HepG2 (cell line): ENCODE results near the gene EMC1. TPM values are rescaled to one million over a fixed set of nuclear protein-coding genes. Genes with fewer than 3 reads are reported as not detected.

Experiments used
- ATAC-seq: fragments of 200-7000 bp; cut with Tn5 transposase; 3 replicates; pipeline ENCODE4 v1.9.1; 2020; ENCODE audit warnings: mild to moderate bottlenecking, moderate library complexity
- BruUV-seq: library from RNA; stranded (reverse); fragments of 400-500 nt; replicated peaks from 2 replicates; lab custom pipeline; 2021; lab: Mats Ljungman, UMichigan
- CTCF ChIA-PET: fragments of 300-600 bp; formaldehyde crosslinking; extraction: SDS; loops from one replicate; lab custom pipeline; 2021; ENCODE audit warnings: low total read pairs, inconsistent platforms, low intra/inter-chr PET ratio; lab: Yijun Ruan, JAX
- POLR2A ChIA-PET: fragments of 350-600 bp; sonication (Branson Sonifier 250); formaldehyde crosslinking; loops from one replicate; lab custom pipeline; 2020; ENCODE audit warnings: antibody characterized with exemption, inconsistent platforms; lab: Yijun Ruan, JAX
- DNase-seq: peaks from one replicate; pipeline ENCODE4 v3.0.0-alpha.2; 2015; ENCODE audit warnings: low spot score
- FAIRE-seq: peaks from 3 replicates; lab custom pipeline; 2011; peaks lifted over from hg19 to GRCh38; lab: Jason Lieb, UNC
- H2AFZ ChIP-seq: one replicate; pipeline ENCODE4 v1.6.1; 2011; ENCODE audit warnings: low read length, inconsistent platforms
- H3K27ac ChIP-seq: fragments of 300-600 bp; 3 replicates; pipeline ENCODE4 v1.8.0; 2011; ENCODE audit warnings: mixed run types, mild to moderate bottlenecking, mixed read lengths, low read length, inconsistent platforms; ENCODE audit not compliant: insufficient read depth; ENCODE audit errors: extremely low read length
- H3K27me3 ChIP-seq, 2 experiments: fragments of 200-600 bp in 1 of 2; 2 replicates in 1 of 2; 3 replicates in 1 of 2; pipeline versions ENCODE4 v1.6.0 to v1.8.0; 2011; ENCODE audit warnings: low read length in 2 of 2, mild to moderate bottlenecking in 2 of 2, moderate library complexity in 2 of 2, inconsistent platforms in 1 of 2; ENCODE audit not compliant: insufficient read depth in 2 of 2, control insufficient read depth in 1 of 2
- H3K36me3 ChIP-seq, 2 experiments: fragments of 200-600 bp in 1 of 2; replicated peaks in 1 of 2; 2 replicates in 1 of 2; 3 replicates in 1 of 2; pipeline versions ENCODE4 v1.5.1 to v1.8.0; 2011; ENCODE audit warnings: low read length in 2 of 2, inconsistent platforms in 1 of 2; ENCODE audit not compliant: insufficient read depth in 2 of 2, control insufficient read depth in 1 of 2
- H3K4me1 ChIP-seq: 2 replicates; pipeline ENCODE4 v1.5.1; 2012; ENCODE audit warnings: low read length, inconsistent platforms; ENCODE audit not compliant: insufficient read depth
- H3K4me2 ChIP-seq: 2 replicates; pipeline ENCODE4 v1.6.0; 2011; ENCODE audit warnings: low read depth, low read length, inconsistent platforms
- H3K4me3 ChIP-seq, 3 experiments: fragments of 200-600 bp in 1 of 3; sonication (generic), shearing (Covaris generic) in 1 of 3; replicated peaks in 1 of 3; 2 replicates each; pipeline ENCODE4 v1.5.1; 2011 to 2016; ENCODE audit warnings: low read length in 3 of 3, inconsistent platforms in 2 of 3, low read depth in 2 of 3, mild to moderate bottlenecking in 2 of 3, control low read depth in 1 of 3, mixed read lengths in 1 of 3; ENCODE audit not compliant: insufficient read depth in 1 of 3
- H3K79me2 ChIP-seq: one replicate; pipeline ENCODE4 v1.6.1; 2011; ENCODE audit warnings: low read length, inconsistent platforms; ENCODE audit not compliant: insufficient read depth
- H3K9ac ChIP-seq: 2 replicates; pipeline ENCODE4 v1.6.0; 2011; ENCODE audit warnings: mild to moderate bottlenecking, low read depth, low read length, inconsistent platforms; ENCODE audit not compliant: insufficient read depth
- H3K9me3 ChIP-seq: 2 replicates; pipeline ENCODE4 v1.5.1; 2012; ENCODE audit warnings: mild to moderate bottlenecking, low read length
- H4K20me1 ChIP-seq: 2 replicates; pipeline ENCODE4 v1.6.0; 2011; ENCODE audit warnings: inconsistent platforms, mild to moderate bottlenecking, low read length, moderate library complexity; ENCODE audit not compliant: insufficient read depth
- AKAP8 ChIP-seq: sonication (generic); formaldehyde crosslinking; IDR thresholded peaks from 2 replicates; pipeline ENCODE4 v1.5.1; 2020; ENCODE audit warnings: mild to moderate bottlenecking, missing genetic modification reagents
- CBX1 ChIP-seq: IDR thresholded peaks from one replicate; pipeline ENCODE4 v1.6.1; 2016; ENCODE audit warnings: antibody characterized with exemption, low read depth
- EHMT2 ChIP-seq: fragments of 200-600 bp; sonication (generic); IDR thresholded peaks from 2 replicates; pipeline ENCODE4 v1.7.0; 2017; ENCODE audit warnings: antibody characterized with exemption, low read depth, low read length, borderline replicate concordance
- NFIC ChIP-seq: IDR thresholded peaks from 2 replicates; pipeline ENCODE4 v1.6.1; 2012; ENCODE audit warnings: mild to moderate bottlenecking, low read length, inconsistent platforms
- RERE ChIP-seq: IDR thresholded peaks from 2 replicates; pipeline ENCODE4 v1.6.1; 2016; ENCODE audit warnings: low read depth, missing genetic modification reagents, missing compliant biosample characterization
- ZIK1 ChIP-seq: sonication (generic); formaldehyde crosslinking; IDR thresholded peaks from 2 replicates; pipeline ENCODE4 v1.5.0; 2020; ENCODE audit warnings: mild to moderate bottlenecking, low read depth, missing genetic modification reagents, borderline replicate concordance
- WGBS: methylation state at CpG from one replicate; pipeline ENCODE4 v1.1.6; 2017; ENCODE audit warnings: low lambda C conversion rate; 5-methylcytosine and 5-hydroxymethylcytosine counted together
- in situ Hi-C: cut with HindIII; loops from 2 replicates; pipeline ENCODE4 v1.10.0; 2017; ENCODE audit warnings: low pct_unique_long_range_greater_than_20kb; ENCODE audit not compliant: extremely low pct_ligation_motif_present
- intact Hi-C: fragments of 100-400 bp; cut with micrococcal nuclease; formaldehyde crosslinking; loops from one replicate; pipeline ENCODE4 v1.10.0; 2022; ENCODE audit not compliant: unreplicated experiment
- polyA plus RNA-seq, 8 experiments: library from polyadenylated mRNA; depleted of rRNA in 3 of 8; stranded (reverse) in 7 of 8; unstranded in 1 of 8; fragments of >200 nt; fragmentation: Illumina TruSeq in 4 of 8; extraction: Trizol in 4 of 8; gene quantifications; 2 replicates each; pipeline versions ENCODE4 v1.2.1 to v1.2.3, GENCODE V29; 2011 to 2016; ENCODE audit warnings: low read depth in 4 of 8, missing spikeins in 1 of 8, mixed read lengths in 1 of 8; ENCODE audit not compliant: insufficient read depth in 1 of 8
- total RNA-seq, 5 experiments: library from RNA; depleted of rRNA; stranded (reverse); fragments of >200 nt; fragmentation: Illumina TruSeq; extraction: Trizol; gene quantifications; 2 replicates each; pipeline ENCODE4 v1.2.3, GENCODE V29; 2016; ENCODE audit warnings: low read depth in 1 of 5

The EMC1 gene
- total and polyA plus RNA-seq, 2 of the 13 experiments (the other 11 are each of a cell fraction or from before 2014, with no cell fraction given): 38.0 to 61.3 TPM

GRCh38 chr1:19199329-19199968 lies 51.9 kb downstream of the EMC1 start:
- H3K36me3 ChIP-seq: peaks cover 21 to 68% of the 10 kb centered on the region in 2 experiments
- CTCF ChIA-PET: no interaction called here
- no peak overlapping the region for H3K4me2 ChIP-seq
- TF ChIP-seq ZIK1: no peak
- TF ChIP-seq RERE: no peak
- TF ChIP-seq AKAP8: no peak
- no peak for TF ChIP-seq NFIC
- TF ChIP-seq EHMT2: no peak
- no peak for TF ChIP-seq CBX1
- TF ChIP-seq, all 625 proteins: peak for 0
- intact Hi-C loops (no loop called here), in situ Hi-C loops (no loop called here)
- H3K4me3 ChIP-seq: no peak overlapping the region
- no TSS peak for BruUV-seq
- H3K79me2 ChIP-seq: peaks cover 56% of the 10 kb centered on the region
- no peaks in the 10 kb centered on the region for H3K9me3 ChIP-seq
- H4K20me1 ChIP-seq: peaks cover 19% of the 10 kb centered on the region
- H2AFZ ChIP-seq: no peak overlapping the region
- H3K27me3 ChIP-seq: no peaks in the 10 kb centered on the region; a peak in 1 of 5 replicates
- no peak overlapping the region for H3K27ac ChIP-seq
- DNase-seq: no peak
- FAIRE-seq: no peak
- POLR2A ChIA-PET: no interaction called here
- H3K9ac ChIP-seq: no peak overlapping the region
- peaks cover 34% of the 10 kb centered on the region for H3K4me1 ChIP-seq
- no peak for ATAC-seq
- WGBS: 93% methylated on average over 4 of the region's 4 CpGs
